ENCODE measurements around the gene KCNS1. TPM values are rescaled to one million over a fixed set of nuclear protein-coding genes. Genes with fewer than 3 reads are reported as not detected.

The KCNS1 gene
- total and polyA plus RNA-seq, 2 donors (not counting 1 experiment from before 2014, with no cell fraction given): 0.33 to 0.50 TPM

DNA sequence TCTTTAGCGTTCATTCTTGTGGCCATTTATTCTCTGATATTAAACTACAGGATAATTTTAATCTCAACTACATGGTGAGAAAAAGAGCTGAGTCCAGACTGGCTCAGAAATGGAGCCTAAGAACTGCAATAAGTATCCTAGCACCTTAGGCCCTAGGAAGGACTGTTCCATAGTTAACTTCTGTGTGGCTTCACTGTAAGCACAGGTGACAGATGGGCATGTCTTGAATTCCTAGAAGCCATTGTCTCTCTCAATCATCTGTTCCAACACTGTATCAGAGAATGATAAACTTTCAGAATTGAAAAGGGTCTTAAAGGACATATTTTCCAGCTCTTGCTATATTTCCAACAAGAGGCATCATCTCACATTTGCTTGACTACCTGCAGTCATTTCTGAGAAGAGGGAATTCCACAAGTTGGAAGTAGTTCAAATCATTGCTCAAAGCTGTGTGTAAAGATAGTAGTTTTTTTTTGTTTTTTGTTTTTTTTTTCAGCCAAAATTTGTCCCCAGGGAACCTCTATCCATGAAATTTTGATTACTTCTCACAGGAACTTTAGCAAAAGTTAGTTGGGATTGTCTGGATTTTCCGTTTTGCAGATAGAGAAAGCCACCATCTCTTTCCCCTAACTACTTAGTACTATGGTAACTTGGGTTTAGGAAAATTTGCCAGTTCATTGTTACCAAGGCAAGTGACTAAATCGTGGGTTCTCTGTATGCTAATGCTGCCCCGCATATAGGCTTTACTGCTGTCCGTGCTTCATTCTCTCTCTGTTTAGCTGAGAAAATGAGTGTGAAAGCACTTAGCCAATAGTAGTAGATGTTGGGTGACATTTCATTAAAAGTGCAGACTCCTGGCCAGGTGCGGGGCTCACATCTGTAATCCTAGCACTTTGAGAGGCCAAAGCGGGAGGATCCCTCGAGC, 47.2 kb downstream of the KCNS1 start:
- Histone ChIP-seq H3K27ac (ENCODE audit: insufficient read depth, low read length) (peak overlapping the region; percentile 33), H3K27me3 (ENCODE audit: control insufficient read depth, insufficient read depth, low read length) (no peaks in the 10 kb centered on the region), H3K4me3 (replicated peaks in 1 of 4; ENCODE audit: control extremely low read depth in 1 of 4, insufficient read depth in 1 of 4, low read depth in 3 of 4, low read length in 4 of 4) (no peak overlapping the region), H3K36me3 (ENCODE audit: control insufficient read depth, insufficient read depth, low read length) (no peaks in the 10 kb centered on the region), H2AFZ (ENCODE audit: low read length) (no peak overlapping the region), H3K79me2 (ENCODE audit: control insufficient read depth, insufficient read depth, low read length) (no peaks in the 10 kb centered on the region), H4K20me1 (ENCODE audit: control insufficient read depth, extremely low read depth, insufficient read depth, low read length) (no peaks in the 10 kb centered on the region), H3K4me2 (ENCODE audit: extremely low read depth, insufficient read depth, low read length) (peak overlapping the region; percentile 33), H3K9me3 (ENCODE audit: control insufficient read depth, insufficient read depth, low read depth, low read length) (no peaks in the 10 kb centered on the region), H3K9ac (ENCODE audit: insufficient read depth, low read length) (no peak overlapping the region), H3K4me1 (ENCODE audit: control insufficient read depth, extremely low read depth, insufficient read depth, low read length) (peaks cover 5% of the 10 kb centered on the region)
- TF ChIP-seq CTCF (conservative IDR thresholded peaks at IDR 0.05 in 1 of 2, IDR thresholded peaks at IDR 0.05 in 1 of 2; ENCODE audit: low read depth in 1 of 2, low read length in 2 of 2): no peak
- no peak for TF ChIP-seq EZH2 (IDR thresholded peaks at IDR 0.05; ENCODE audit: low read length, missing control alignments)
- no peak for DNase-seq (ENCODE audit: low read depth in 2 of 2)

DNA sequence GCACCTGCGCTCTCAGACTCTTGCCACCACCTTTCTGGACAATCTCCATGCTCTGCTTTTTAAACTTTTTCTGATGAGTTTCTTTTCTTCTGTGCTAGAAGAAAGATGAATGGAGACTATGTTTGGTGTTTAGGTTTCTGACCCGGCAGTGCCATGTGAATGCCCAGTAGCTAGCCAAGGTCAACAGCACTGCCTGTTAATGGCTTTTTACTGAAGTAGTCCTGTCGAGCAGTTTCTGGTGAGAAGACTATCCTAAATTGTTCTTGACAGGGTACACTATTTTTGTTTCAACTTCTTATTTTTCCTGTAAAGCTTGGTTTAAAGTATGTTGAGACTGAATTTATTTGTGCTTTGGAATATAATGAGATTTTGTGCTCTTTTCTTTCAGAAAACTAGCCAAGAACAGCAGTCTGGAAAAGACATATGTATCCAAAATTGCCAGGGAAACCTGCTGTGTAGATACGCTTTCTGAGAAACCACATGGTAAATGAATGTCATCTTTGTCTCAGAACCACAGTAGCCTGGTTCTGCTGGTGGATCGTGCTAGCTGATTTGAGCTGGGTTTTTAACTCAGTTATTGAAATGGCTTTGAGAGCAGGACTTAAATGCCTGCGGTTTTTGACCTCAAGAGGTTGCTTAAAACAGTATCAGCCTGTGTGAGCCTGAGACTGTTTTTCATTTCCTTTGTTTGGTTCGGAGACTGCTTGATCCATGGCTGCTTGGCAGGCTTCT, 48.1 kb downstream of the KCNS1 start:
- Histone ChIP-seq H3K79me2 (ENCODE audit: control insufficient read depth, insufficient read depth, low read length) (no peaks in the 10 kb centered on the region), H3K9ac (ENCODE audit: insufficient read depth, low read length) (no peak overlapping the region), H3K4me2 (ENCODE audit: extremely low read depth, insufficient read depth, low read length) (peak overlapping the region; percentile 33), H3K36me3 (ENCODE audit: control insufficient read depth, insufficient read depth, low read length) (no peaks in the 10 kb centered on the region), H4K20me1 (ENCODE audit: control insufficient read depth, extremely low read depth, insufficient read depth, low read length) (no peaks in the 10 kb centered on the region), H2AFZ (ENCODE audit: low read length) (no peak overlapping the region), H3K9me3 (ENCODE audit: control insufficient read depth, insufficient read depth, low read depth, low read length) (no peaks in the 10 kb centered on the region), H3K27ac (ENCODE audit: insufficient read depth, low read length) (peak overlapping the region; percentile 33), H3K4me1 (ENCODE audit: control insufficient read depth, extremely low read depth, insufficient read depth, low read length) (peaks cover 5% of the 10 kb centered on the region), H3K4me3 (replicated peaks in 1 of 4; ENCODE audit: control extremely low read depth in 1 of 4, insufficient read depth in 1 of 4, low read depth in 3 of 4, low read length in 4 of 4) (no peak overlapping the region), H3K27me3 (ENCODE audit: control insufficient read depth, insufficient read depth, low read length) (no peaks in the 10 kb centered on the region)
- TF ChIP-seq CTCF (conservative IDR thresholded peaks at IDR 0.05 in 1 of 2, IDR thresholded peaks at IDR 0.05 in 1 of 2; ENCODE audit: low read depth in 1 of 2, low read length in 2 of 2) (no peak), EZH2 (IDR thresholded peaks at IDR 0.05; ENCODE audit: low read length, missing control alignments) (no peak)
- DNase-seq (ENCODE audit: low read depth in 2 of 2): peak; percentile 30 to 97

Data from fibroblast of lung (primary cell).